NCI-H82 treated with DMSO at 0.1 percent for 48 hours (cell line): ENCODE measurements around the gene PAK4.
"Not testable (repeated sequence)": the region's sequence is repeated elsewhere in the genome, so short reads cannot be mapped to it uniquely, and the experiment has no call there.

Experiments
- DNase-seq: peaks from one replicate; lab custom pipeline; 2025; ENCODE audit not compliant: unreplicated experiment; lab: John Stamatoyannopoulos, UW

PAK4 gene

DNA sequence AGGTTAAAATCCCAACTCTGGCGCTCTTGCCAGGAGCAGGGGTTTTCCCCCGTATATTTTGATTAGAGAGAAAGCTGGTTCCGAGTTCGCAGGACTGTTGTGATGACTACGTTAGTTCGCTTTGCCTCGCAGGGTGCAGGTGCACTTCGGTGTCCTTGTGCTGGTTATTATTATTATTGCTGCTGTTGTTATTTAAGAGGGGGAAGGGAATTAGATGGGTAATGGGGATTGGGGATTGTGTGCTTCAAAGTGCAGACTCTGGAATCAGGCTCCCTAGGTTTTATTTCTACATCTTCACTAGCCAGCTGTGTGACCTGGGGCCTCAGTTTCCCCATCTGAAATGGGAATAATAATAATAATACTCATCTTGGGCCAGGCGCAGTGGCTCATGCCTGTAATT is 26.2 kb upstream of the PAK4 start:
- no peak for DNase-seq

DNA sequence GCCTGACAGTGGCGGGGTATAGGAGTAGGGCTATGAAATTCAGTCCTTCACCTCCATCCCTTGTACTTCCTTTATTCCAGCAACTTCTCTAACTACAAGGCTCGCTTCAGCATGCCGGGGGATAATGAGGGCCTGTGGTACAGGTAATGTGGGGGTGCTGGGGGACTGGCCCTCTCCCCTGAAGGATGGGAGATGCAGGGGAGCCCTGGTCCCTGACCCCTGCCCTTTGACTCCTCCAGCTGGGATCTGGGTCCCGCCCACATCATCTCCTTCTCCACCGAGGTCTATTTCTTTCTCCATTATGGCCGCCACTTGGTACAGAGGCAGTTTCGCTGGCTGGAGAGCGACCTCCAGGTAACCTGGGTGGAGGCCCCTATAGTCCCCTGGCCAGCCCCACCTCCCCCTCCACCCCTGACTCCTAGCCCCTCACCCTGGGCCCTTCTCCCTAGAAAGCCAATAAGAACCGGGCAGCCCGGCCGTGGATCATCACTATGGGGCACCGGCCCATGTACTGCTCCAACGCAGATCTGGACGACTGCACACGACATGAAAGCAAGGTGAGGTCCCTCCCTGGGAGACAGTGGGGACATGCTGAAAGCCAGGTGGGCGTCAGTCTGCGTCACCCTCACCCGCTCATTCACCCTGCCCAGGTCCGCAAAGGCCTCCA is 25.0 kb upstream of the PAK4 start:
- DNase-seq, result no peak

DNA sequence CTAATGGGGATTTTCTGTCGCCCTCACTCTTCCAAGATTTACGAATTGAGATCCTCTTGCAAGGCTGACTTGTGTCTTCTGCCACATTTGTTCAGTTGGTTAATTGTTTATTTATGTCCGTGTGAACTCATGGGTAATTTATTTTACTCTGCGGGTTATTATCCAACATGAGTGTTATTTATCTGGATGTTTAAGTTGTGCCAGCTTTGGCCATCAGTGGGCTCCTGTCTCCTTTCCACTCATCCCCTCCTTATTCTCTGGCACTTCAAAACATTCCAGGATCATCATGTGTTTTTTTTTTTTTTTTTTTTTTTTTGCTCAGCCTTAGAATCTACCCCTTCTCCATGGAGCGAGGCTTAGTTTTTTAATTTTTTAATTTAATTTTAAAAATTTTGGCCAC is 22.4 kb upstream of the PAK4 start:
- DNase-seq, result no peak

DNA sequence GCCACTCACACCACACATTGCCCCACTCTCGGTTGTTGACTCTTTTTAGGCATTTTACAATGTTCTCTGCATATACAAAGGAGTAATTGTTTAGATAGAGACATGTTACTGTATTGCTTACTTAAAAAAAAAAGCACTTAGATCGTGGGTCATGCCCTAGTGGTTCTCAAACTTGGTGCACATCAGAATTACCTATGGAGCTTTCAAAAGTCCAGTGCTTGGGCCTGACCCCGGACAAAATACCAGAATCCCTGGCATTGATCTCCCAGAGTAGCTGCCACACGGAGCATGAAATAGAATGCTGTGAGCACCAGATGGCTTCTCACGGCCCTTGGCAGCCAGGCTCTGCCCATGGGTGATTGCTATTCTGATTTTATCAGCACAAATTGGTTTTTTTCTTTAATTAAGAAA is 21.4 kb upstream of the PAK4 start:
- no peak for DNase-seq

DNA sequence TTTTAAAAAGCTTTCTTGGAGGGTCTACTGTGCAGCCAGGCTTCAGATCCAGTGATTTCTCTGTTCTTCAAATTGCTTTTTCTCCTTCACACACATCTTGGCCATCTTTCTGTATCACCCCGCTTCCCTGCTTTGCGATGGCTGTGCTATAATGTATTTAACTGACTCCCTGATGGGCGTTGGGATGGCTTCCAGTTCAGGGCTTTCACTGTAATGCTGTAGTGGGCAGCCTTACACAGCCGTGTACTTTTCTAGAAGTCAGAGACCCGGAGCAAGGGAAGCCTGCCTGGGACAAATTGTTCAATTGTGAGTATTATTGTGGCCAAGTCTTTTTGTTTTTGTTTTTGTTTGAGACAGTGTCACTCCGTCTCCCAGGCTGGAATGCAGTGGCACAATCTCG is 19.4 kb upstream of the PAK4 start:
- DNase-seq, result no peak

DNA sequence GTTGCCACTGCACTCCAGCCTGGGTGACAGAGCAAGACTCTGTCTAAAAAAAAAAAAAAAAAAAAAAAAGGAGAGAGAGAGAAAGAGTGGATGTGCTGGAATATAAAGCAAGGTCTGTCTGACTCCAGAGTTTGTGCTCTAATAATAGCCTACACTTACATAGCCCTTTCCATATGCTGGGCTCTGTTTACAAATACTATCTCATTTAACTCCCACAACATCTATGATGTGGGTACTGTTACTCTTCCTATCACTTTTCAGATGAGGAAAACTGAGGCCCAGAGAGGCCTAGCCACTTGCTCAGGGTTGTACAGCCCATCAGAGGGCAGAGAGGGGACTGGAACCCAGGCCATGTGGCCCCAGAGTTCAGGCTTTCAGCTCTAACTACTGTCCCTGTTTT is 15.9 kb upstream of the PAK4 start:
- no peak for DNase-seq

DNA sequence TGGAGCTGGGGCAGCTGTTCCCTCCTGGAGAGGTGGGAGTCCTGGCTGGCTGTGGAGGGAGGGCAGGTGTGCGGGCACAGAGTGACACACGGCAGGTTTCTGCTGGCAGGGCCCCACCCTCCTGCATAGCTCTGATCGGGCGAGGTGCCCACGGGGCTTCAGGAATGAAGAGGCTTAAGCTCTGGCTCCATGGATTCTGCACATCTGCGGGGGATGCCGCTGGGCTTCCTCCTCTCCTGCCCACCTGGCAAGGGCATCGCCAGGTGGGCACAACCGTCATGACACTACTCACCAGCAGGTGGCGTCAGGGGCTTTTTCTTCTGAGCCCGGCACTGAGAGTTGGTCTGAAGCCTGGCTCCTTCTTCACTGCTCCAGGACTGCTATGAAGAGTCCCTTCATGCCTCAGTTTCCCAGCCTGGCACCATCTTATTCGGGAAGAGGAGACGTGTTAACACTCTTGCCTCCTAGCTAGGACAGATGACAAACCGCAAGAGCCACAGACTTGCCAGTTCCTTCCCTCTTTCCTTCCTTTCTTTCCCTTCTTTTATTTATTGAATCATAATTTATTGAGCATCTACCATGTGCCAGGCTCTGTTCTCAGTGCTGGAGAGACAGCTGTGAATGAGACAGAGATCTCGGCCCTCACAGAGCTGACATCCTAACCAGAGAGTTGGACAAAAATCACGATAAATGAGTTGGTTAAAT is 15.2 kb upstream of the PAK4 start:
- DNase-seq, result peak; percentile 20

DNA sequence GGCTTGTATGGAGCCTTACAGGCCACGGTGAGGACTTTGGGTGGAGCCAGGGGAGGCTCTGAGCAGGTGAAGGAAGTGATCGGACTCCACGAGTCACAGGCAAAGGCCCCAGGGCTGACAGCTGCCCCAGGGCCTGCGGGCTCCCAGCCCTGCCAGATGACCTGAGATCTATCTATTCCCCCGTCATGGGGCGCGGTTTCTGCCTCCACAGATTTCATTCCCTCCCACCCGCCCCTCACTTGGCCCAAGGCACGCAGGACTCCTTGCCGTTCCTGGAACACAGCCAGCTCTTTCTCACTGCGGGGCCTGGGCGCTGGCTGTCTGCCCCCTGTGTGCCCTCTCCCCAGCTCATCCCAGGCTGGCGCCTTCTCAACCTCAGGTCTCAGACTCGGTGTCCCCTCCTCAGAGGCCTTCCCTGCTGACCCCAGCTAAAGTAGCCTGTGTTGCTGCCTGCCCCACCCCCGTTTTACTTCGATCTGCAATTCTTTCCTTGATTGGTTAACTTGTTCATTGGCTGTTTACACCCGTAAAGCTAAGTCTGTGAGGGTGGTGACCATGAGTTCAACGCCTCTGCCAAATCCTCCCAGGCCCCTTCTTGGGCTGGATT is 13.9 kb upstream of the PAK4 start:
- DNase-seq, result no peak

DNA sequence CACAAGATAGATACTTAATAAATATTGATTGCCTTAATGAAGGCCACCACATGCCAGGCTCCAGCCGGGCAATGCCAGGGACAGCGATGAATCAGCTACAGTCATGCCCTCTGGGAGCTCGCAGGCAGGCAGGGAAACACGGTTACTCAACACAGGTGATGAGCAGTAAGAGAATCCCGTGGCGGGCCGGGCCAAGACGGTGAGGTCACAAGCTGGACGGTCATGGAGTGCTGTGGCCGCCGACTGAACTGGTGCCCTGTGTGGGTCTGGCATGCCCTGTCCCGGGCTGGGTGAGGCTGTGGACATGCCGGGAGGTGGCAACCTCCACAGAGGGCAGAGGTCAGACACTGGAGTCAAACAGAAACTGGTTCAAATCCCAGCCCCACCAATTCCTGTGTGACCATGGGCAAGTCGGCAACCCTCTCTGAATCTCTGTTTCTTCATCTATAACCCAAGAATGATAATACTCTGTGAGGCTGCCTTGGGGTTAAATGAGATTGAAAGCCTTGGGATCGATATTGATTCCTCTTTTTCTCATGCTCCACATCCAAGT is 13.2 kb upstream of the PAK4 start:
- no peak for DNase-seq

DNA sequence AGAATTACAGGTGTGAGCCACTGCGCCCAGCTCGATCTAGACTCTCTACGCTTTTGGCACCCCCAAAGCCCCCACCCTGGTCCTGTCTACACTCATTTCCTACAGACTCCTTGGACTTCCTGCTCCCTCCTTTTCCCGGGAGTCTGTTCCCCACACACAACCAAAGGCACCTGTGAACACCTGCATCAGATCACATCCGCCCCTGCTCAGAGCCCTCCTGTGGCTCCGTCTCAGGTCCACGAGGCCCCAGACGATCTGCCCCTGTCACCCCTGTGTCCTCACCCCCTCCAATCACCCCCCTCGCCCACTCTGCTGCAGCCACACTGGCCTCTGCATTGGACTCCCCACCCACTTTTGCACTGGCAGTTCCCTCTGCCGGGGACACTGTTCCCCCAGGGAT is 12.4 kb upstream of the PAK4 start:
- DNase-seq, result no peak

DNA sequence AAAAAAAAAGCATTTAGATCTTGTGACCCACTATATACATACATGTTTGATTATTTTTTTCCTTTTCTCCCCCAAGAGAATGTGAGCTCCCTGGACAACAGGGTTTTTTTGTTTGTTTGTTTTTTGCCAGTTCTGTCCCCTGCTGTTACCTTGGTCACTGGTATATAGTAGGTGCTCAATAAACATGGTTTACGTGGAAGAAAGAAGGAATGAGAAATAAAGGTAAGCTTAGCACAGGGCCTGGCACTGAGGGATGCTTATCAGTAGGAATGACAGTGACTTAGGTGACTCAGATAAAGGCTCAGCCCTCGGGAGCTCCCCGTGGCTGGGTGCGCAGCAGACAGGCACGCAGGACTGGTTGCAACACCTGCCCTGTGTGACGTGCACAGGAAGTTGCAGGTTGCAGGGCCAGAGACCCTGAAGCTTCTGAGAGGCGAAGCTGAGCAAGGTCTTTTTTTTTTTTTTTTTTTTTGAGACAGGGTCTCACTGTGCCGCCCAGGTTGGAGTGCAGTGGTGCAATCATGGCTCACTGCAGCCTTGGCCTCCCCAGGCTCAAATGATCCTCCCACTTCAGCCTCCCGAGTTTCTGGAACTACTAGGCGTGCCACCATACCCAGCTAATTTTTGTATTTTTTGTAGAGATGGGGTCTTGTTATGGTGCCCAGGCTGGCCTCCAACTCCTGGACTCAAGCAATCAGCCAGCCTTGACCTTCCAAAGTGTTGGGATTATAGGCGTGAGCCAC is 10.3 kb upstream of the PAK4 start:
- DNase-seq, result no peak

DNA sequence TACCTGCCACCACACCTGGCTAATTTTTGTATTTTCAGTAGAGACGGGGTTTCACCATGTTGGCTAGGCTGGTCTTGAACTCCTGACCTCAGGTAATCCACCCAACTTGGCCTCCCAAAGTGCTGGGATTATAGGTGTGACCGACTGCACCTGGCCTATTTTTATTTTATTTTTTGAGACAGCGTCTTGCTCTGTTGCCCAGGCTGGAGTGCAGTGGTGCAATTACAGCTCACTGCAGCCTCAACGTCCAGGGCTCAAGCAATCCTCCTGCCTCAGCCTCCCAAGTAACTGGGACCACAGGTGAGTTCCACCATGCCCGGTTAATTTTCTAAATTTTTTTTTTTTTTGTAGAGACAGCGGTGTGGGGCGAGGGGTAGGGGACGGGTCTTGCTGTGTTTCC is 8.6 kb upstream of the PAK4 start:
- DNase-seq, result not testable (repeated sequence)

DNA sequence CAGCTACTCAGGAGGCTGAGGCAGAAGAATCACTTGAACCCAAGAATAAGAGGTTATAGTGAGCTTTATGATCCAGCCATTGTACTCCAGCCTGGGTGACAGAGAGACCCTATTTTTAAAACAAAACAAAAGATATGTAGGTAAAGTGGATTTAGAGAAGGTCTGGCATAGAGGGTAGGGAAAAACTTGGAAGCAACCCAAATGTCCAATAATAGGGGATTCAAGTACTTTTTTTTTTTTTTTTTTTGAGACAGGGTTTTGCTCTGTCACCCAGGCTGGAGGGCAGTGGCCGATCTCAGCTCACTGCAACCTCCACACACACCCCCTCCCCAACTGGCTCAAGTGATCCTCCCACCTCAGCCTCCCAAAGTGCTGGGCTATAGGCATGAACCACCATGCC is 5.8 kb upstream of the PAK4 start:
- DNase-seq, result no peak

DNA sequence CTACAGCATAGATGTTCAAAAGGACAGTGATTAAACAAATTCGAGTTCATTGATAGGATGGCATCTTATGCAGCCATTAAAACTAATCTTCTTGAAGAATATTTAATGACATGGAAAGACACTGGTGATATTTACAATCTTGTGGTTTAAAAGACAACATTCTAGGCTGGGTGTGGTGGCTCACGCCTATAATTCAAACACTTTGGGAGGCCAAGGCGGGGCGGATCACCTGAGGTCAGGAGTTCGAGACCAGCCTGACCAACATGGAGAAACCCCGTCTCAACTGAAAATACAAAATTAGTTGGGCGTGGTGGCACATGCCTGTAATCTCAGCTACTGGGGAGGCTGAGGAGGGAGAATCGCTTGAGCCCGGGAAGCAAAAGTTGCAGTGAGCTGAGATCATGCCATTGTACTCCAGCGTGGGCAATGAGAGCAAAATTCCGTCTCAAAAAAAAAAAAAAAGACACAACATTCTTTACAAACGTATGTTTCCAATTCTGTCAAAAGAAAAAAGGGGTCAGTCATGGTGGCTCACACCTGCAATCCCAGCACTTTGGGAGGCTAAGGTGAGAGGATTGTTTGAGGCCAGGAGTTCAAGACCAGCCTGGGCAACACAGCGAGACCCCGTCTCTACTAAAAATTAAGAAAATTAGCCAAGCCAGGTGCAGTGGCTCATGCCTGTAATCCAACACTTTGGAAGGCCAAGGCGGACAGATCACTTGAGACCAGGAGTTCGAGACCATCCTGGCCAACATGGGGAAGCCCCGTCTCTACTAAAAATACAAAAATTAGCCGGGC is 2.5 kb upstream of the PAK4 start:
- DNase-seq, result no peak

DNA sequence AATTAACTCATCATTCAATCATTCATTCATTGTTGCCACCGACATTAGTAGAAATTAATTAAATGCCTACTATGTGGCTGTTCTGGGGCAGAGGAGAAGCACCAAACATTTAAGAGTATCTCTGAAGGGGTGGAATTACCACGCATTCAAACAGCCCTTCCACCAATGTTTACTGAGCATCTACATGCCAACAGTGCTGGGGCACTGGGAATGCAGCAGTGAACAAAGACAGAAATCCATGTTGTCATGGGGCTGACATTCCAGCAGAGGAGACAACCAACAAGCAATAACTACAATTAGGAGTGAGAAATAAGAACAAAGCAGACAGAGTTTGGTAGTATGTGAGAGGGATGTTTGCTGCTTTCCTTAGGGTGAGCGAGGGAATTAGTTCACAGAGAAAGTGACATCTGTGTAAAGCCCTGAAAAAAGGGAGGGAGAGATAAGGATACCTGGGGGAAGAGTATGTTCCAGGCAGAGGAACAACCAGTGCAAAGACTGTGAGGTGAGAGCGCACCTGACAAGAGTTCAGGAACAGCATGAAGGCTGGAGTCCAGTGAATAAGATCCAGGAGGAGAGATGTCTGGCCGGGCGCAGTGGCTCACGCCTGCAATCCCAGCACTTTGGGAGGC is 1.3 kb upstream of the PAK4 start:
- DNase-seq, result no peak

DNA sequence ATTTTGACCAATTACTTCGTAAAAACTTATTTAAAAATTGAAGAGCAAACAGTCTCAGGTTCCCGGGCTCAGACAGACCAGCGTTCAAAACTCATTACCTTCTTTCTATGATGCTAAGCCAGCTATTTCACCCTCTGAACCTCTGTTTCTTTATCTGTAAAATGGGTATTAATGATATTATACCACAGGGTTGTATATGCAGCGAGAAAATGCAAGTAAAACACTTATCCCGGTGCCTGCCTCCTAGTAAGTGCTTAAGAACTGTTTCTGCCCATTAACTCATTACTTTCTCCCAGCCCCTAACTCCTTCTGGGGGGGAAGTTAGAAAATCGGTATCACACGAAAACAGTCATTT is 410 bp upstream of the PAK4 start:
- no peak for DNase-seq

DNA sequence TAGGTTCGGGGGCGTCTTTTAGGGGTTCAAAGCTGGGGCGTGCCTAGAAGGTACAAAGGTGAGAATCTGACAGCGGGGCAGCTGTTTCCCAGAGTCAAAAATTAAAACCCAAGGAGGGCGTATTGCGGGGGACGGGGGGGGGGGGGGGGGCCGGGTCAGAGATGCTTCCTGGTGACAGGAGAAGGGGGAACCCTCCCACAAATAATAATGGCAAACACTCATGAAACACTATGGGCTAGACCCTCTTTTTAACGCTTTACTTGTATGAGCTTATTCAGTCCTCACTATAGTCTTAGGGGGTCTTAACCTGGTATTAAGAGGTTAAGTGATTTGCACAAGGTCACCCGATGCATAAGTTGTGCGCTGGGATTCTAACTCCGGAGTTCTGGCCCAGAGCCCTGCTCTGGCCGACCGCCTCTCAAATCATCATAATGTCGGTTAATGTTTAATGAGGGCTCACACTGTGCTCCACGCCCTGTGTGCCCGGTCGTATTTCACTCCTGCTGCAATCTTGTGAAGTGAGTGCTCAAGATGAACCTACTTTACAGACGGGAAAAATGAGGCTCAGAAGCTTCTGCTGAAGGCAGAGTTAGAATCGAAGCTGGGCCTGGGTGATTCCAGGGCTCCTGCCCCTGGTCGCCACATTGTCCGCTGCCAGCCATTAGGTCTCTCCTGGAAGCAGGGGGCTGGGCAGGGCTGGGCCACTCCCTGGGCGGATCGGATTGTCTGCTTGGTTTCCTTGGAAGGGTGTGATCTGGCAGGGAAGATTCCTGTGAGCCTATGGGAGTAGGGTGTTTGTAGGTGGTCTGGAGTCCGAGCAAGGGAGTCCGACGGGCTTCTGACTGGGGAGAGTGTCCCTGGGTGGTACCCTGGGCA is 964 bp downstream of the PAK4 start:
- DNase-seq, result no peak

DNA sequence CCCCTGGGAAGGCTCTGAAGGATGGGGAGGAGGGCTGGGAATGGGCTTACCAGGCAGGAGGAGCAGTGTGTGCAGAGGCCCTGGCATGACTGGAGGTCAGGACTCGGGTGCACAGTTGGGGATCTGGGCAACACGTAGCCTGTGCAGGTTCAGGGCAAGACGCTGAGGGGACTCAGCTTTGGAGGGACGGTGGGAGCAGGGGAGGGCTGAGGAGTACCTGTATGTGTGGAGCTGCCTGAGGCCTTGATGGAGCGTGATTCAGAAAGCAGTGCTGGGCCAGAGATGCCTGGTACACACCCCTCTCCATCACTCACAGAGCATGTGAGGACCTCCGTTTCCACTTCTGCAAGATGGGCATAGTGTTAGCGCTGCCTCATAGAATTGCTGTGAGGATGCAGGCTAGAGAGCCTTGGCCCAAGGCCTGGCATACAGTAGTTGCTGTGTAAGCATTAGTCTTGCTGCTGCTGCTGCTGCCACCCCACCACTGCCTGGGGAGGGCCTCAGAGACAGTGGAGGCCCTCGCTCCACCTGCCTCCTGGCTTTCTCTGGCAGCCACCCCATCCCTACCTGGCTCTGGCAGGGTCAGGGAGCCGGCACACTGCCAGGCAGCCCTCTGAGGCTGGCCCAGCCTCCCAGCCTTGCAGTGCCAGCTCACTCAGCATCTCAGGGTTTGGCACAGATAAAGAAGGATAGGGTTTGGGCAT is 2.4 kb downstream of the PAK4 start:
- no peak for DNase-seq

DNA sequence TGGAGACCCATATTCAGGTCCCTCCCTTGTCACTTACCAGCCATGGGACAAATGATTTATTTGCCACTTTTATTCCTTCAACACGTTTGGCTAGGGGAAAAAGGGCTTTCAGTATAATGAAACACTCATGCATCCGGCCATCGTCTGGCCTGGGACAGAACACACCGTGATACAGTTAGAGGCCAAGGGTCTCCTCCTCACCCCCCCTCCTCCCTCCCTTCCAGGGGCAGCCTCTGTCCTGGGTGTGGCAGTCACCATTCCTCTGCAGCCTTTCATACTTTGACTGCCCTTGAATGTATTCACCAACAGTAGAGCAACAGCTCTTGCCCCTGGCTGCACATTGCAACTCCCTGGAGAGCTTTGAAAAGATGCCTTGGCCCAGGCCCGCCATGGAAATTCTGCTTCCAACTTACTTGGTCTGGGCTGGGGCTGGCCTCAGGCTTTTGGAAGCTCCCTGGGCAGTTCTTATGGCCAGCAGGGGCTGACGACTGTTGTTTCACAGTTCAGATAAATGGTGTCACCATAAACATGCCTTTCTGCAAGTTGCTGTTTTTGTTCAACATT is 3.0 kb downstream of the PAK4 start:
- no peak for DNase-seq
